NT2/D1 (cell line): Measurements from ENCODE around the gene PPP1CB.

Experiments used
- DNase-seq: peaks from one replicate; pipeline ENCODE4 v3.0.0-alpha.2; 2011; ENCODE audit warnings: low read depth, low spot score
- H3K27me3 ChIP-seq: 2 replicates; pipeline ENCODE4 v1.6.0; 2011; ENCODE audit warnings: mild to moderate bottlenecking; ENCODE audit not compliant: insufficient read length, insufficient read depth
- H3K36me3 ChIP-seq: 2 replicates; pipeline ENCODE4 v1.6.1; 2011; ENCODE audit warnings: mild to moderate bottlenecking, low read length, mixed read lengths; ENCODE audit not compliant: insufficient read depth, insufficient read length
- H3K4me1 ChIP-seq: 2 replicates; pipeline ENCODE4 v1.5.1; 2011; ENCODE audit not compliant: insufficient read depth, insufficient read length
- H3K4me3 ChIP-seq: 2 replicates; pipeline ENCODE4 v1.5.1; 2011; ENCODE audit warnings: low read depth; ENCODE audit not compliant: insufficient read length
- H3K9ac ChIP-seq: 2 replicates; pipeline ENCODE4 v1.6.0; 2011; ENCODE audit warnings: low read depth; ENCODE audit not compliant: insufficient read length
- H3K9me3 ChIP-seq: 2 replicates; pipeline ENCODE4 v1.5.1; 2011; ENCODE audit warnings: mild to moderate bottlenecking, low read length; ENCODE audit not compliant: insufficient read depth
- SUZ12 ChIP-seq: IDR thresholded peaks from 2 replicates; pipeline ENCODE4 v1.6.1; 2011; ENCODE audit not compliant: insufficient read length, insufficient read depth; ENCODE audit errors: extremely low read depth
- YY1 ChIP-seq: IDR thresholded peaks from 2 replicates; pipeline ENCODE4 v1.6.1; 2011; ENCODE audit not compliant: insufficient read length, insufficient read depth
- ZNF274 ChIP-seq: IDR thresholded peaks from 2 replicates; pipeline ENCODE4 v1.6.1; 2011; ENCODE audit warnings: mild to moderate bottlenecking, low read depth, low read length

PPP1CB gene

GRCh38 chr2:28751956-28752630 is 463 bp downstream of the PPP1CB start:
- Histone ChIP-seq H3K27me3 (no peaks in the 10 kb centered on the region), H3K4me1 (no peaks in the 10 kb centered on the region), H3K9ac (peak overlapping the region; percentile 97), H3K4me3 (peak overlapping the region; percentile 85), H3K36me3 (no peaks in the 10 kb centered on the region), H3K9me3 (no peaks in the 10 kb centered on the region)
- TF ChIP-seq SUZ12 (no peak), YY1 (peak; percentile 61)
- peak; percentile 58 for DNase-seq

GRCh38 chr2:28752631-28753376 is 1.2 kb downstream of the PPP1CB start:
- Histone ChIP-seq H3K36me3 (no peaks in the 10 kb centered on the region), H3K27me3 (no peaks in the 10 kb centered on the region), H3K9me3 (no peaks in the 10 kb centered on the region), H3K4me1 (no peaks in the 10 kb centered on the region), H3K4me3 (peak overlapping the region; percentile 85), H3K9ac (peak overlapping the region; percentile 97)
- DNase-seq: no peak
- TF ChIP-seq YY1 (no peak), ZNF274 (no peak), SUZ12 (no peak)

- no peak overlapping the region for H3K4me3 ChIP-seq
- no peak overlapping the region for H3K9ac ChIP-seq
- TF ChIP-seq ZNF274: no peak
- no peak for TF ChIP-seq YY1
- no peak for TF ChIP-seq SUZ12
- no peak for DNase-seq
- no peaks in the 10 kb centered on the region for H3K9me3 ChIP-seq
- no peaks in the 10 kb centered on the region for H3K27me3 ChIP-seq
- H3K4me1 ChIP-seq: no peaks in the 10 kb centered on the region
- no peaks in the 10 kb centered on the region for H3K36me3 ChIP-seq
Observed at GRCh38 chr2:28754321-28754720, 2.7 kb downstream of the PPP1CB start.

- no peak for TF ChIP-seq ZNF274
- TF ChIP-seq YY1: no peak
- no peak for TF ChIP-seq SUZ12
Observed at GRCh38 chr2:28755421-28755820, 3.8 kb downstream of the PPP1CB start.

GRCh38 chr2:28758459-28758858 is 6.8 kb downstream of the PPP1CB start:
- no peaks in the 10 kb centered on the region for H3K9me3 ChIP-seq
- H3K36me3 ChIP-seq: peaks cover 15% of the 10 kb centered on the region
- H3K27me3 ChIP-seq: no peaks in the 10 kb centered on the region
- TF ChIP-seq SUZ12: no peak
- no peak for TF ChIP-seq ZNF274
- no peak for TF ChIP-seq YY1
- no peak overlapping the region for H3K9ac ChIP-seq
- no peaks in the 10 kb centered on the region for H3K4me1 ChIP-seq
- no peak overlapping the region for H3K4me3 ChIP-seq
- DNase-seq: no peak

More at GRCh38 chr2:28755421-28755820, 3.8 kb downstream of the PPP1CB start:
- H3K27me3 ChIP-seq: no peaks in the 10 kb centered on the region
- H3K4me1 ChIP-seq: no peaks in the 10 kb centered on the region
- no peak overlapping the region for H3K9ac ChIP-seq
- no peak for DNase-seq
- peaks cover 7% of the 10 kb centered on the region for H3K36me3 ChIP-seq
- H3K9me3 ChIP-seq: no peaks in the 10 kb centered on the region
- no peak overlapping the region for H3K4me3 ChIP-seq

GRCh38 chr2:28761420-28761819 is 9.8 kb downstream of the PPP1CB start:
- DNase-seq: no peak
- H3K4me3 ChIP-seq: no peak overlapping the region

More at GRCh38 chr2:28761420-28761819, 9.8 kb downstream of the PPP1CB start:
- no peak overlapping the region for H3K9ac ChIP-seq
- H3K36me3 ChIP-seq: peaks cover 15% of the 10 kb centered on the region
- no peaks in the 10 kb centered on the region for H3K4me1 ChIP-seq
- H3K9me3 ChIP-seq: no peaks in the 10 kb centered on the region
- H3K27me3 ChIP-seq: no peaks in the 10 kb centered on the region
- TF ChIP-seq SUZ12: no peak
- no peak for TF ChIP-seq ZNF274
- no peak for TF ChIP-seq YY1
